ENCODE measurements around the gene DMXL2. TPM values are rescaled to one million over a fixed set of nuclear protein-coding genes. Genes with fewer than 3 reads are reported as not detected.

DMXL2 gene
- total and polyA plus RNA-seq, 2 experiments from 2014 or later: 6.1 to 61.1 TPM

DNA sequence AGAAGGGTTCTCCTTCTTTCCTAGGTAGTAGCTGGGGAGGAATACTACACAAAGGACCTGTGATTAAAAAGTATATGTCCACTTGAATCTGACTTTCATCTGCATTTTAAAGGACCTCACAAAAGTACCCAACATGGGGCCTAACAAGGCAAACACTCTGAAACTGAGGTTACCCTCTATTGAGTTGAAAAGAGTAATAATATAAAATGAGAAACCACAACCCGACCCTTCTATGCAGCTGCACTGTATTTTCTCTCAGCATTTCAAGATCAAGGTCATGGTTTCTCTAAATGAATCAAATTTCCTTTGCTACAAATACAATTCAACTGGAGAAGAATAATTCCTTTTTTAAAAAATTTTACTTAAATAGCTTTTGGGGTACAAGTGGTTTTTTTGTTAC is 106.3 kb downstream of the DMXL2 start (continued):
- TF ChIP-seq, protein P1, sequence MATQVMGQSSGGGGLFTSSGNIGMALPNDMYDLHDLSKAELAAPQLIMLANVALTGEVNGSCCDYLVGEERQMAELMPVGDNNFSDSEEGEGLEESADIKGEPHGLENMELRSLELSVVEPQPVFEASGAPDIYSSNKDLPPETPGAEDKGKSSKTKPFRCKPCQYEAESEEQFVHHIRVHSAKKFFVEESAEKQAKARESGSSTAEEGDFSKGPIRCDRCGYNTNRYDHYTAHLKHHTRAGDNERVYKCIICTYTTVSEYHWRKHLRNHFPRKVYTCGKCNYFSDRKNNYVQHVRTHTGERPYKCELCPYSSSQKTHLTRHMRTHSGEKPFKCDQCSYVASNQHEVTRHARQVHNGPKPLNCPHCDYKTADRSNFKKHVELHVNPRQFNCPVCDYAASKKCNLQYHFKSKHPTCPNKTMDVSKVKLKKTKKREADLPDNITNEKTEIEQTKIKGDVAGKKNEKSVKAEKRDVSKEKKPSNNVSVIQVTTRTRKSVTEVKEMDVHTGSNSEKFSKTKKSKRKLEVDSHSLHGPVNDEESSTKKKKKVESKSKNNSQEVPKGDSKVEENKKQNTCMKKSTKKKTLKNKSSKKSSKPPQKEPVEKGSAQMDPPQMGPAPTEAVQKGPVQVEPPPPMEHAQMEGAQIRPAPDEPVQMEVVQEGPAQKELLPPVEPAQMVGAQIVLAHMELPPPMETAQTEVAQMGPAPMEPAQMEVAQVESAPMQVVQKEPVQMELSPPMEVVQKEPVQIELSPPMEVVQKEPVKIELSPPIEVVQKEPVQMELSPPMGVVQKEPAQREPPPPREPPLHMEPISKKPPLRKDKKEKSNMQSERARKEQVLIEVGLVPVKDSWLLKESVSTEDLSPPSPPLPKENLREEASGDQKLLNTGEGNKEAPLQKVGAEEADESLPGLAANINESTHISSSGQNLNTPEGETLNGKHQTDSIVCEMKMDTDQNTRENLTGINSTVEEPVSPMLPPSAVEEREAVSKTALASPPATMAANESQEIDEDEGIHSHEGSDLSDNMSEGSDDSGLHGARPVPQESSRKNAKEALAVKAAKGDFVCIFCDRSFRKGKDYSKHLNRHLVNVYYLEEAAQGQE (IDR thresholded peaks at IDR 0.05; ENCODE audit: unreplicated experiment): no peak
- TF ChIP-seq JUNB (IDR thresholded peaks at IDR 0.05; ENCODE audit: unreplicated experiment): no peak
- TF ChIP-seq NANOG (IDR thresholded peaks at IDR 0.05; ENCODE audit: borderline replicate concordance): no peak
- no peak for TF ChIP-seq EZH2phosphoT487 (IDR thresholded peaks at IDR 0.05; ENCODE audit: unreplicated experiment)
- TF ChIP-seq ZNF331 (CRISPR knock-in tag; IDR thresholded peaks at IDR 0.05; ENCODE audit: low read depth): no peak

- 0 out of 3 replicates have a peak, but pooled peaks cover under 1% of the 10 kb centered on the region for H3K9me3 Mint-ChIP-seq
- H3K9me2 ChIP-seq (ENCODE audit: insufficient read depth): no peaks in the 10 kb centered on the region
- H3K4me3 Mint-ChIP-seq: no peak overlapping the region
- H3K79me2 ChIP-seq (replicated peaks; ENCODE audit: insufficient read depth): no peaks in the 10 kb centered on the region
- TF ChIP-seq, protein P2, sequence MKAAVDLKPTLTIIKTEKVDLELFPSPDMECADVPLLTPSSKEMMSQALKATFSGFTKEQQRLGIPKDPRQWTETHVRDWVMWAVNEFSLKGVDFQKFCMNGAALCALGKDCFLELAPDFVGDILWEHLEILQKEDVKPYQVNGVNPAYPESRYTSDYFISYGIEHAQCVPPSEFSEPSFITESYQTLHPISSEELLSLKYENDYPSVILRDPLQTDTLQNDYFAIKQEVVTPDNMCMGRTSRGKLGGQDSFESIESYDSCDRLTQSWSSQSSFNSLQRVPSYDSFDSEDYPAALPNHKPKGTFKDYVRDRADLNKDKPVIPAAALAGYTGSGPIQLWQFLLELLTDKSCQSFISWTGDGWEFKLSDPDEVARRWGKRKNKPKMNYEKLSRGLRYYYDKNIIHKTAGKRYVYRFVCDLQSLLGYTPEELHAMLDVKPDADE (IDR thresholded peaks at IDR 0.05): no peak
- TF ChIP-seq ZNF331 (CRISPR knock-in tag; IDR thresholded peaks at IDR 0.05; ENCODE audit: low read depth): no peak
- TF ChIP-seq CTCF (conservative IDR thresholded peaks at IDR 0.05; ENCODE audit: low read depth in 2 of 2): no peak
- no peak for TF ChIP-seq STAT1 (IDR thresholded peaks at IDR 0.05; ENCODE audit: unreplicated experiment)
- TF ChIP-seq CREB1 (CRISPR knock-in tag; IDR thresholded peaks at IDR 0.05; ENCODE audit: low read depth): no peak
- TF ChIP-seq ZNF114 (CRISPR knock-in tag; IDR thresholded peaks at IDR 0.05): no peak
- TF ChIP-seq JUNB (IDR thresholded peaks at IDR 0.05; ENCODE audit: unreplicated experiment): no peak
- TF ChIP-seq POLR2AphosphoS5 (IDR thresholded peaks at IDR 0.05; ENCODE audit: low read depth): no peak
- TF ChIP-seq, protein P3, sequence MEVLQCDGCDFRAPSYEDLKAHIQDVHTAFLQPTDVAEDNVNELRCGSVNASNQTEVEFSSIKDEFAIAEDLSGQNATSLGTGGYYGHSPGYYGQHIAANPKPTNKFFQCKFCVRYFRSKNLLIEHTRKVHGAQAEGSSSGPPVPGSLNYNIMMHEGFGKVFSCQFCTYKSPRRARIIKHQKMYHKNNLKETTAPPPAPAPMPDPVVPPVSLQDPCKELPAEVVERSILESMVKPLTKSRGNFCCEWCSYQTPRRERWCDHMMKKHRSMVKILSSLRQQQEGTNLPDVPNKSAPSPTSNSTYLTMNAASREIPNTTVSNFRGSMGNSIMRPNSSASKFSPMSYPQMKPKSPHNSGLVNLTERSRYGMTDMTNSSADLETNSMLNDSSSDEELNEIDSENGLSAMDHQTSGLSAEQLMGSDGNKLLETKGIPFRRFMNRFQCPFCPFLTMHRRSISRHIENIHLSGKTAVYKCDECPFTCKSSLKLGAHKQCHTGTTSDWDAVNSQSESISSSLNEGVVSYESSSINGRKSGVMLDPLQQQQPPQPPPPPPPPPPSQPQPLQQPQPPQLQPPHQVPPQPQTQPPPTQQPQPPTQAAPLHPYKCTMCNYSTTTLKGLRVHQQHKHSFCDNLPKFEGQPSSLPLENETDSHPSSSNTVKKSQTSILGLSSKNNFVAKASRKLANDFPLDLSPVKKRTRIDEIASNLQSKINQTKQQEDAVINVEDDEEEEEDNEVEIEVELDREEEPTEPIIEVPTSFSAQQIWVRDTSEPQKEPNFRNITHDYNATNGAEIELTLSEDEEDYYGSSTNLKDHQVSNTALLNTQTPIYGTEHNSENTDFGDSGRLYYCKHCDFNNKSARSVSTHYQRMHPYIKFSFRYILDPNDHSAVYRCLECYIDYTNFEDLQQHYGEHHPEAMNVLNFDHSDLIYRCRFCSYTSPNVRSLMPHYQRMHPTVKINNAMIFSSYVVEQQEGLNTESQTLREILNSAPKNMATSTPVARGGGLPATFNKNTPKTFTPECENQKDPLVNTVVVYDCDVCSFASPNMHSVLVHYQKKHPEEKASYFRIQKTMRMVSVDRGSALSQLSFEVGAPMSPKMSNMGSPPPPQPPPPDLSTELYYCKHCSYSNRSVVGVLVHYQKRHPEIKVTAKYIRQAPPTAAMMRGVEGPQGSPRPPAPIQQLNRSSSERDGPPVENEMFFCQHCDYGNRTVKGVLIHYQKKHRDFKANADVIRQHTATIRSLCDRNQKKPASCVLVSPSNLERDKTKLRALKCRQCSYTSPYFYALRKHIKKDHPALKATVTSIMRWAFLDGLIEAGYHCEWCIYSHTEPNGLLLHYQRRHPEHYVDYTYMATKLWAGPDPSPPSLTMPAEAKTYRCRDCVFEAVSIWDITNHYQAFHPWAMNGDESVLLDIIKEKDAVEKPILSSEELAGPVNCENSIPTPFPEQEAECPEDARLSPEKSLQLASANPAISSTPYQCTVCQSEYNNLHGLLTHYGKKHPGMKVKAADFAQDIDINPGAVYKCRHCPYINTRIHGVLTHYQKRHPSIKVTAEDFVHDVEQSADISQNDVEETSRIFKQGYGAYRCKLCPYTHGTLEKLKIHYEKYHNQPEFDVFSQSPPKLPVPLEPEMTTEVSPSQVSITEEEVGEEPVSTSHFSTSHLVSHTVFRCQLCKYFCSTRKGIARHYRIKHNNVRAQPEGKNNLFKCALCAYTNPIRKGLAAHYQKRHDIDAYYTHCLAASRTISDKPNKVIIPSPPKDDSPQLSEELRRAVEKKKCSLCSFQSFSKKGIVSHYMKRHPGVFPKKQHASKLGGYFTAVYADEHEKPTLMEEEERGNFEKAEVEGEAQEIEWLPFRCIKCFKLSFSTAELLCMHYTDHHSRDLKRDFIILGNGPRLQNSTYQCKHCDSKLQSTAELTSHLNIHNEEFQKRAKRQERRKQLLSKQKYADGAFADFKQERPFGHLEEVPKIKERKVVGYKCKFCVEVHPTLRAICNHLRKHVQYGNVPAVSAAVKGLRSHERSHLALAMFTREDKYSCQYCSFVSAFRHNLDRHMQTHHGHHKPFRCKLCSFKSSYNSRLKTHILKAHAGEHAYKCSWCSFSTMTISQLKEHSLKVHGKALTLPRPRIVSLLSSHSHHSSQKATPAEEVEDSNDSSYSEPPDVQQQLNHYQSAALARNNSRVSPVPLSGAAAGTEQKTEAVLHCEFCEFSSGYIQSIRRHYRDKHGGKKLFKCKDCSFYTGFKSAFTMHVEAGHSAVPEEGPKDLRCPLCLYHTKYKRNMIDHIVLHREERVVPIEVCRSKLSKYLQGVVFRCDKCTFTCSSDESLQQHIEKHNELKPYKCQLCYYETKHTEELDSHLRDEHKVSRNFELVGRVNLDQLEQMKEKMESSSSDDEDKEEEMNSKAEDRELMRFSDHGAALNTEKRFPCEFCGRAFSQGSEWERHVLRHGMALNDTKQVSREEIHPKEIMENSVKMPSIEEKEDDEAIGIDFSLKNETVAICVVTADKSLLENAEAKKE (CRISPR knock-in tag; IDR thresholded peaks at IDR 0.05): no peak
- no peak for TF ChIP-seq EZH2 (IDR thresholded peaks at IDR 0.05; ENCODE audit: low read depth, unreplicated experiment)
- no peak for TF ChIP-seq NANOG (IDR thresholded peaks at IDR 0.05; ENCODE audit: borderline replicate concordance)
- no peaks in the 10 kb centered on the region for H3K4me1 ChIP-seq (ENCODE audit: insufficient read depth)
- ATAC-seq (no peak), DNase-seq (ENCODE audit: low spot score) (no peak)
- peaks cover 2% of the 10 kb centered on the region; the same call in 1 of the 3 replicates for H3K4me1 Mint-ChIP-seq
- H3K4me3 ChIP-seq: no peak overlapping the region
- peaks cover 2% of the 10 kb centered on the region; the same call in 1 of the 3 replicates for H3K36me3 Mint-ChIP-seq (ENCODE audit: low read depth)
- H3F3A ChIP-seq (replicated peaks; ENCODE audit: low read depth): no peaks in the 10 kb centered on the region
- H3K27ac Mint-ChIP-seq: no peak overlapping the region
- H3K27me3 Mint-ChIP-seq (ENCODE audit: insufficient read depth, low read depth, poor library complexity): peaks cover 4% of the 10 kb centered on the region
- no peak overlapping the region for H3K4me2 ChIP-seq
- H2AFZ ChIP-seq: no peak overlapping the region
- no peaks in the 10 kb centered on the region; the same call in 1 of the 2 replicates for H4K20me1 ChIP-seq (replicated peaks; ENCODE audit: insufficient read depth)
- H3K27me3 ChIP-seq (ENCODE audit: insufficient read depth): no peaks in the 10 kb centered on the region
- no peak overlapping the region for H3K27ac ChIP-seq (ENCODE audit: low read depth)
- no peaks in the 10 kb centered on the region for H3K36me3 ChIP-seq (ENCODE audit: insufficient read depth)
Measured at GRCh38 chr15:51505251-51505650, 117.3 kb downstream of the DMXL2 start.
